PC-3 (cell line): ENCODE measurements around the gene MRAS. TPM values are rescaled to one million over a fixed set of nuclear protein-coding genes. Genes with fewer than 3 reads are reported as not detected.

Experiments
- ATAC-seq: fragments of 200-7000 bp; cut with Tn5 transposase; 2 replicates; pipeline ENCODE4 v1.9.1; 2020; ENCODE audit warnings: mild to moderate bottlenecking, moderate library complexity
- BruUV-seq: library from RNA; stranded (reverse); fragments of 400-500 nt; replicated peaks from 2 replicates; lab custom pipeline; 2021; lab: Mats Ljungman, UMichigan
- CTCF ChIA-PET: fragments of 300-600 bp; sonication (Branson Sonifier 250); formaldehyde crosslinking; loops from one replicate; lab custom pipeline; 2022; ENCODE audit warnings: antibody characterized with exemption; lab: Charles Lee
- POLR2A ChIA-PET: fragments of 300-600 bp; sonication (Branson Sonifier 250); formaldehyde crosslinking; loops from one replicate; lab custom pipeline; 2022; ENCODE audit warnings: antibody characterized with exemption; ENCODE audit not compliant: unreplicated experiment; lab: Charles Lee
- DNase-seq: peaks from one replicate; pipeline ENCODE4 v3.0.0-alpha.2; 2015
- H2AFZ ChIP-seq: fragments of 300-600 bp; sonication (generic); 2 replicates; pipeline ENCODE4 v1.6.0; 2016; ENCODE audit warnings: antibody characterized with exemption, low read length
- H3F3A ChIP-seq: fragments of 300-600 bp; sonication (generic); one replicate; pipeline ENCODE4 v1.6.0; 2017; ENCODE audit warnings: antibody characterized with exemption, low read length, control low read depth, mild to moderate bottlenecking; ENCODE audit not compliant: unreplicated experiment
- H3K27ac ChIP-seq: fragments of 300-600 bp; sonication (generic); 2 replicates; pipeline ENCODE4 v1.5.1; 2016; ENCODE audit warnings: mild to moderate bottlenecking, low read length
- H3K27me3 ChIP-seq: fragments of 300-600 bp; sonication (generic); 2 replicates; pipeline ENCODE4 v1.6.1; 2016; ENCODE audit warnings: low read length, mixed read lengths
- H3K36me3 ChIP-seq: fragments of 300-600 bp; sonication (generic); 2 replicates; pipeline ENCODE4 v1.6.1; 2016; ENCODE audit warnings: low read depth, mixed run types, low read length, mixed read lengths
- H3K4me1 ChIP-seq: fragments of 300-600 bp; sonication (generic); 2 replicates; pipeline ENCODE4 v1.5.1; 2016; ENCODE audit warnings: low read length; ENCODE audit not compliant: insufficient read depth
- H3K4me2 ChIP-seq: fragments of 300-600 bp; sonication (generic); 2 replicates; pipeline ENCODE4 v1.6.0; 2016; ENCODE audit warnings: low read length
- H3K4me3 ChIP-seq: fragments of 300-600 bp; sonication (generic); 2 replicates; pipeline ENCODE4 v1.5.1; 2016; ENCODE audit warnings: mild to moderate bottlenecking, low read length, mixed read lengths
- H3K79me2 ChIP-seq: fragments of 300-600 bp; sonication (generic); 2 replicates; pipeline ENCODE4 v1.6.1; 2017; ENCODE audit warnings: low read length, mixed read lengths
- H3K9ac ChIP-seq: fragments of 300-600 bp; sonication (generic); 2 replicates; pipeline ENCODE4 v1.6.0; 2016; ENCODE audit warnings: mild to moderate bottlenecking, low read length
- H3K9me2 ChIP-seq: fragments of 300-600 bp; sonication (generic); replicated peaks from 2 replicates; pipeline ENCODE4 v1.6.1; 2016; ENCODE audit warnings: mixed run types, low read length, mixed read lengths
- H3K9me3 ChIP-seq: fragments of 300-600 bp; sonication (generic); 2 replicates; pipeline ENCODE4 v1.6.1; 2016; ENCODE audit warnings: low read length, mixed read lengths
- H4K20me1 ChIP-seq: fragments of 300-600 bp; sonication (generic); 2 replicates; pipeline ENCODE4 v1.6.1; 2016; ENCODE audit warnings: low read length, mixed read lengths
- EZH2 ChIP-seq: fragments of 300-600 bp; sonication (generic); IDR thresholded peaks from one replicate; pipeline ENCODE4 v1.6.1; 2017; ENCODE audit warnings: antibody characterized with exemption, mild to moderate bottlenecking, low read length; ENCODE audit not compliant: unreplicated experiment
- EZH2phosphoT487 ChIP-seq: fragments of 300-600 bp; sonication (generic); IDR thresholded peaks from 2 replicates; pipeline ENCODE4 v1.6.1; 2018; ENCODE audit warnings: mild to moderate bottlenecking, antibody characterized with exemption, low read length, borderline replicate concordance
- intact Hi-C: fragments of 100-400 bp; cut with micrococcal nuclease; formaldehyde crosslinking; loops from 2 replicates; pipeline ENCODE4 v1.9.0; 2023
- total RNA-seq: library from RNA; depleted of rRNA; stranded (reverse); fragments of >200 nt; gene quantifications from 2 replicates; pipeline ENCODE4 v1.2.3, GENCODE V29; 2014
- TF ChIP-seq, protein P1 (sequence below): fragments of 300-600 bp; sonication (generic); conservative IDR thresholded peaks from 2 replicates; pipeline ENCODE4 v1.5.1; 2017; ENCODE audit warnings: antibody characterized with exemption, low read depth, mild to moderate bottlenecking, low read length

MRAS gene
- total RNA-seq, 1 experiment from 2014 or later, result 2.8 TPM

GRCh38 chr3:138418601-138419206 lies 70.3 kb downstream of the MRAS start:
- Histone ChIP-seq H3K27ac (no peak overlapping the region), H3K9me2 (no peaks in the 10 kb centered on the region), H3K4me1 (no peaks in the 10 kb centered on the region), H3K27me3 (no peaks in the 10 kb centered on the region), H3K79me2 (no peaks in the 10 kb centered on the region), H2AFZ (no peak overlapping the region), H3K9ac (no peak overlapping the region), H4K20me1 (no peaks in the 10 kb centered on the region), H3F3A (no peaks in the 10 kb centered on the region), H3K4me2 (no peak overlapping the region), H3K4me3 (no peak overlapping the region), H3K36me3 (no peaks in the 10 kb centered on the region), H3K9me3 (no peaks in the 10 kb centered on the region)
- DNase-seq, result no peak
- BruUV-seq, result no TSS peak
- intact Hi-C loops, result loop anchor here (5.0 kb wide), 2 partner anchors 174 to 236 kb away; partner anchors contain the start of gene CEP70
- ChIA-PET POLR2A (no interaction called here), CTCF (interaction anchor here (0.6 to 0.8 kb wide), 2 partner anchors 508 to 517 kb away, joined by 4 to 11 read pairs; no protein-coding TSS in a partner anchor)
- TF ChIP-seq EZH2 (no peak), EZH2phosphoT487 (no peak)
- TF ChIP-seq, protein P1, sequence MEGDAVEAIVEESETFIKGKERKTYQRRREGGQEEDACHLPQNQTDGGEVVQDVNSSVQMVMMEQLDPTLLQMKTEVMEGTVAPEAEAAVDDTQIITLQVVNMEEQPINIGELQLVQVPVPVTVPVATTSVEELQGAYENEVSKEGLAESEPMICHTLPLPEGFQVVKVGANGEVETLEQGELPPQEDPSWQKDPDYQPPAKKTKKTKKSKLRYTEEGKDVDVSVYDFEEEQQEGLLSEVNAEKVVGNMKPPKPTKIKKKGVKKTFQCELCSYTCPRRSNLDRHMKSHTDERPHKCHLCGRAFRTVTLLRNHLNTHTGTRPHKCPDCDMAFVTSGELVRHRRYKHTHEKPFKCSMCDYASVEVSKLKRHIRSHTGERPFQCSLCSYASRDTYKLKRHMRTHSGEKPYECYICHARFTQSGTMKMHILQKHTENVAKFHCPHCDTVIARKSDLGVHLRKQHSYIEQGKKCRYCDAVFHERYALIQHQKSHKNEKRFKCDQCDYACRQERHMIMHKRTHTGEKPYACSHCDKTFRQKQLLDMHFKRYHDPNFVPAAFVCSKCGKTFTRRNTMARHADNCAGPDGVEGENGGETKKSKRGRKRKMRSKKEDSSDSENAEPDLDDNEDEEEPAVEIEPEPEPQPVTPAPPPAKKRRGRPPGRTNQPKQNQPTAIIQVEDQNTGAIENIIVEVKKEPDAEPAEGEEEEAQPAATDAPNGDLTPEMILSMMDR, result no peak
- ATAC-seq, result no peak

GRCh38 chr3:138423316-138423715 lies 74.9 kb downstream of the MRAS start:
- intact Hi-C loops, result no loop called here
- H3K9ac ChIP-seq, result no peak overlapping the region

GRCh38 chr3:138424323-138424722 lies 75.9 kb downstream of the MRAS start:
- ATAC-seq (no peak), DNase-seq (no peak)
- intact Hi-C loops, result no loop called here
- H3K9ac ChIP-seq, result no peak overlapping the region
- H3K4me2 ChIP-seq, result no peak overlapping the region
- no TSS peak for BruUV-seq
- no peaks in the 10 kb centered on the region for H3K79me2 ChIP-seq
- no peaks in the 10 kb centered on the region for H3K4me1 ChIP-seq
- H3K27ac ChIP-seq, result no peak overlapping the region
- H3F3A ChIP-seq, result no peaks in the 10 kb centered on the region
- H3K36me3 ChIP-seq, result no peaks in the 10 kb centered on the region
- TF ChIP-seq EZH2, result no peak
- TF ChIP-seq EZH2phosphoT487, result no peak
- TF ChIP-seq, protein P1, result no peak
- no peaks in the 10 kb centered on the region for H3K9me2 ChIP-seq
- H3K27me3 ChIP-seq, result no peaks in the 10 kb centered on the region
- ChIA-PET POLR2A (no interaction called here), CTCF (no interaction called here)
- H3K9me3 ChIP-seq, result no peaks in the 10 kb centered on the region
- H3K4me3 ChIP-seq, result no peak overlapping the region
- no peaks in the 10 kb centered on the region for H4K20me1 ChIP-seq
- no peak overlapping the region for H2AFZ ChIP-seq

More at GRCh38 chr3:138423316-138423715, 74.9 kb downstream of the MRAS start:
- ATAC-seq (no peak), DNase-seq (no peak)
- Histone ChIP-seq H4K20me1 (no peaks in the 10 kb centered on the region), H3K4me2 (no peak overlapping the region), H3K9me3 (no peaks in the 10 kb centered on the region), H3K4me3 (no peak overlapping the region), H3K79me2 (no peaks in the 10 kb centered on the region), H3K27me3 (no peaks in the 10 kb centered on the region), H3F3A (no peaks in the 10 kb centered on the region), H3K36me3 (no peaks in the 10 kb centered on the region), H3K27ac (no peak overlapping the region), H3K9me2 (no peaks in the 10 kb centered on the region), H3K4me1 (no peaks in the 10 kb centered on the region), H2AFZ (no peak overlapping the region)
- TF ChIP-seq, protein P1, result no peak
- TF ChIP-seq EZH2phosphoT487 (no peak), EZH2 (no peak)
- ChIA-PET CTCF (no interaction called here), POLR2A (no interaction called here)
- no TSS peak for BruUV-seq
